Stimulated activated CD8-positive, alpha-beta memory T cell treated with anti-CD3 and anti-CD28 coated beads, Interleukin-4, amount 100 ng/mL, for 24 hours (primary cell): ENCODE data around the gene GRID2.

Experiments
- DNase-seq: peaks from one replicate; pipeline ENCODE4 v3.0.0-alpha.2; 2020; ENCODE audit warnings: low read depth

GRID2 gene

GRCh38 chr4:93751411-93751810, 1447.6 kb downstream of the GRID2 start:
- no peak for DNase-seq

DNA sequence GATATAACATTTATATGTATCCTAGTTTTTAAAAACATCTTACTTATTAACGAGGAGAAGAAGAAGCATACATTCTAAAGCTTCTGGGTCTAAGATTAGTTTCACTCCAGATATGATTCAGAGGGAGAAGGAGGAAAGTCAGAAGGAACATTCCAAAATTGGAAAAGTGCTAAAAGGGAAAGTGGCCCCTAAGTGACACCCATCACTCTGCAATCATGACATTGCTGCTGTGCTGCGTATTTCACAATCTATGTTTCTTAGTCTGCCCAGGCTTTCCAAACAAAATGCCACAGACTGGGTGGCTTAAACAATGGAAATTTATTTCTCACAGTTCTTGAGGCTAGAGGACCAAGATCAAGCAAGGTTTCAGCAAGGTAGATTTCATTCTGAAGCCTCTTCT, 1452.3 kb downstream of the GRID2 start:
- no peak for DNase-seq

DNA sequence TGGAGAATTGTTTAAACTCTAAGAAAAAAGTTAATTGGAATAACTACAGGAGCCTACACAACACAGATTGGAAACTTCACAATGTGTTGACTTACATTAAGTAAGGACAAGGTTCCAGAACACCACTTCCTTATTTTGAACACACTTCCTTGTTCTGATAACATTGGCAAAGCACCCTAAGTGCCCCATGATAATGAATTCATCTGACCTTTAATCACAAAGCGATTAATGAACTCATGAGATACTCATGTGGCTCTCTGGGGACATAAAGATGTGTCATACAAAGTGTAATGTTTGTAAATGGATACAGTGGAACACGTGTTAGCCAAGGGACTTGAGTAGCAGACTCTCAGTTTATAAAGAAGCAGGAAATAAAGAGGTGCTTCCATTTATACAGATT, 1455.7 kb downstream of the GRID2 start:
- no peak for DNase-seq

- DNase-seq, result no peak
These were observed 1456.5 kb downstream of the GRID2 start for GRCh38 chr4:93760284-93760683.

DNA sequence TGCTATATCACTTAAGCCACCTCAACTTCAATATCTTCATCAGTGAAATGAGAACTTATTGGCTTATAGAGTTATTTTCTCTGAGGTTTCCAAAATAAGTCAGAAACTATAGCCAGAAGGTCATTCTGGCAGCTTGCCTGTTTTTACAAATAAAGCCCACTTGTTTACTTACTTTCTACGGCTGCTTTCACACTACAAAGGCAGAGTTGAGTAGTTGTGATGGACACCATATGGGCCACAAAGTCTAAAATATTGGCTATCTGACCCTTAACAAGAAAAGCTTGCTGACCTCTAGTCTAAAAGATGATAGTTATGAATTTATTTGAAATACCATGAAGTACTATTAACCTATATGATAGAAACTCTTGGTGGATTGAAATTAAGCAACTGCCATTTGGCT, 1457.5 kb downstream of the GRID2 start:
- DNase-seq, result no peak

DNA sequence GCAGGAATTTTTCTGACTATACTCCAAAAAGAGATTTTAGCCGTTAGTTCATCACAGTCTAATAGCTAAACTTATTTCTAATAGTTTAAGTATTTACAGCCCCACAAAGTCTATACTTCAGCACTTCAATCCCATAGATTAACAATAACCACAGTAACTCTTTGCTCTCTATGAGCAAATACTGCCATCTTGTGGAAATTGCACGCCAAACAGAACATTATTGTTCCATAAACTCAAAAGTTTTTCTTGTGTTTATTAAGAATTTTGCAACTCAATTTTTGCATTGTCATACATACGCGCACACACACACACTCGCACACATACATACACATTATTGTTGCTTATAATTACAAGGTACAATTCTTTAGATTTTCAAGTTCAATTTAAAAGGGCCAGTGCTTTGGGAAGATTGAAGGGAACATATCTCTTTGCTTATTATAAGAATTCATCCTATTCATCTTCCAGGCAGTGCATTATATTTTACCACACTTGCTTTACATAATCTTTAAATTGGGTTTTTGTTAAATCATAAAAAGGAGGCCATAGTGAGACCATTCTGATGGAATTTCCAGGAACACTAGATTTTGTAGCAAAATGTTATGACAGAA, 1461.0 kb downstream of the GRID2 start:
- DNase-seq, result no peak

- no peak for DNase-seq
These were observed 1464.2 kb downstream of the GRID2 start for GRCh38 chr4:93767917-93768316.

DNA sequence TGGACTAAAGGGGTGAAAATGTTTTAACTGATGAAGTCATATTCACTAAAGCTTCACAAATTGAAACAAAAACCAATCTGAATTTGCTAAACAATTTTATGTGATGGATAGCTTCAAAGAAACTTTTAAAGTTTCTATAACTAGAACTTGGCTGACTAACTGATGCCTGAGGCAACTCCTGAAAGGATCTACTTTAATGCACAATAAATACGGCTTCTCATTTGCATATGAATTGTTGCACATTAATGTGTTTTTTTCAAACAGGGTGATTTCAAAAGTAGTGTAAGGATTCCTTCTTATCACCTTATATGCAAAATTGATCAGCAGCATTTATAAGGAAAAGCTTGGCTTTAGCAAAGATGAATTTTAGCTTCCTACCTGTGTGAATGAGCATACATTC, 1466.4 kb downstream of the GRID2 start:
- DNase-seq, result no peak

- no peak for DNase-seq
These were observed 1468.1 kb downstream of the GRID2 start for GRCh38 chr4:93771640-93772411.

- no peak for DNase-seq
These were observed 1469.1 kb downstream of the GRID2 start for GRCh38 chr4:93772858-93773257.

GRCh38 chr4:93775551-93775950, 1471.8 kb downstream of the GRID2 start:
- DNase-seq, result no peak

GRCh38 chr4:93776386-93777080, 1472.8 kb downstream of the GRID2 start:
- DNase-seq, result no peak

- DNase-seq, result no peak
These were observed 1473.3 kb downstream of the GRID2 start for GRCh38 chr4:93777081-93777460.

DNA sequence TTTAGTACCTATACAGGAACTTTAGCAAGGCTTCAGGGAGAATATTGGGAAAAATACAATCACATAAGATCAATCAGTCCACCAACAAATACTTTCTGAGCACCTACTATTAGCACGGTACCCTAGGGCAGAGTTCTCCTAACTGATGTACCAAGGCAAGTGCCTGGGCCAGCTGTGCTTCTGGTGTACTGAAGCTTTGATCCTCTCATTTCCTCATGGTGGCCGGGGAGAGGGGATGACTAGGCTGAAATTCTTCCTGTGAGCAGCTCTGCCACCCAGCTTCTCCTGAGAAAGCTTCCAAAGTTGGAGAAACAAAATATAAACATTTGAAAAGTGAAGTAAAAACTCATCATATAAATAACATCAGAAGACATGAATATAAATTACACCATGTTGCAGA, 1475.5 kb downstream of the GRID2 start:
- no peak for DNase-seq

DNA sequence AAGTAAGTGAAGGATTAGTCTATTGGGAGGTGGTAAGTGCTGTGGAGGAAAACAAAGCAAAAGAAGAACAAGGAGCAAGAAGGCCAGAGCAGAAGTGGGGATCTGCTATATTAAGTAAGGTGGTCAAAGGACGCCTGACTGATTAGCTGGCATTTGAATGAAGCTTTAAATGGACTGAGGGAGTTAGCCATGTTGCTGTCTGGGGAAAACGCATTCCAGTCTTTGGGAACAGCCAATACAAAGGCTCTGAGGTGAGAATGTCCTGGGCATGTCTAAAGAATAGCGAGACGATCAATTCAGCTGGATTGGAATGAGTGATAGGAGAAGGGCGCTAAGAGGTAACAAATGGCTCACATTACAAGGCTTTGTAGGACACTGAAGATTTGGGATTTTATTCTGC, 1476.3 kb downstream of the GRID2 start:
- no peak for DNase-seq

DNA sequence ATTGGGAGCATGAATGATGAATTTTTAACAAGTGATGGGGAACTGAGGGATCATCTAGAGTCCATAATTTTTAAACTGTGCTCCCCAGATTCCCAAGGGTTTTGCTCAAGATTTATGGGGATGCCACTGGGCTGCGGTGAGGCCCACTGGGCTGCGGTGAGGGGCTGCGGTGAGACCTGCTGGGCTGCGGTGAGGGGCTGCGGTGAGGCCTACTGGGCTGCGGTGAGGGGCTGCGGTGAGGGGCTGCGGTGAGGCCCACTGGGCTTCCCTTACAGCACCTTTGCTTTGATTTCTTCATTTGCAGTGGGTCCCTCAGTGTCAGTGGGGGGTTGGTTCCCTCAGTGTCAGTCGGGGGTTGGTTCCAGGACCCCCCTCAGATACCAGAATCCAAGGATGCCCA, 1477.4 kb downstream of the GRID2 start:
- DNase-seq, result no peak

- no peak for DNase-seq
These were observed 1482.4 kb downstream of the GRID2 start for GRCh38 chr4:93786149-93786548.

GRCh38 chr4:93788712-93789111, 1484.9 kb downstream of the GRID2 start:
- DNase-seq, result no peak

GRCh38 chr4:93791570-93792195, 1487.9 kb downstream of the GRID2 start:
- DNase-seq, result no peak

DNA sequence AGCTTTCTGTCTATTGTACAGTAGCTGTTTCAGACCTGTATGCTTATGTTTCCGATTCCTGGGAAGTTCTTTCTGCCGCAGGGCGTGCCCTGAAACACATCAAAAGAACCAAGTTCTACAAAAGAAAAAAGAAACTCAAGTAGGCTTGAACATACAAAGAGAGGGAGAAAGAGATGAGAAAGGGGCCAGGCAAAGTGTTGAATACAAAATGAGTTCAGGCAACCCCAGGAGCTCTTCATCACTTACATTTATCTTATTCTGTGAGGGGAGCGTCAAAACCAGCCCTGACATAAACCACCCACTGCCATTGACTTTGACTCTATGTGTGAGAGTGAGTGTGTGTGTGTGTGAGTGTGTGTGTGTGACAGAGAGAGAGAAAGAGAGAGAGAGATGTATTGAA, 1498.3 kb downstream of the GRID2 start:
- no peak for DNase-seq

DNA sequence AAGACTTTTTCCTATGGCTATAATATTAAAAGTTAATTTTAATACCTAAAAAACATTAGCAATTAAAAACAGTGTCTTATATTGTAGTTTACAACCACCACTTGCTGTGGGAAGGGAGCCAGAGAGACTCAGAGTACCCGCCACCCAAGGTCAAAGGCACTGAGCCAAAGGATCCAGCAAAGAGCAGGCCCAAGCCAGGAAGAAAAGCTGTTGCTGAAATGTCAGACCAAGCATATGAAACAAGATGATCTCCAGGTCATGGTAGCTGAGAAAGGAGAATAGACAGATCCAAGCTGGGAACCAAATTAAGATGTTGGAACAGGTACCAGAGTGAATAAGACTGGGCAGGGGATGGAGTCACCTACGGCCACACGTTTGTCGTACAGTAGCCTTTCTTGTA, 1506.0 kb downstream of the GRID2 start:
- no peak for DNase-seq

GRCh38 chr4:93810340-93810992, 1506.7 kb downstream of the GRID2 start:
- no peak for DNase-seq
